ENCODE data around the gene CXCL17.

CXCL17 gene

DNA sequence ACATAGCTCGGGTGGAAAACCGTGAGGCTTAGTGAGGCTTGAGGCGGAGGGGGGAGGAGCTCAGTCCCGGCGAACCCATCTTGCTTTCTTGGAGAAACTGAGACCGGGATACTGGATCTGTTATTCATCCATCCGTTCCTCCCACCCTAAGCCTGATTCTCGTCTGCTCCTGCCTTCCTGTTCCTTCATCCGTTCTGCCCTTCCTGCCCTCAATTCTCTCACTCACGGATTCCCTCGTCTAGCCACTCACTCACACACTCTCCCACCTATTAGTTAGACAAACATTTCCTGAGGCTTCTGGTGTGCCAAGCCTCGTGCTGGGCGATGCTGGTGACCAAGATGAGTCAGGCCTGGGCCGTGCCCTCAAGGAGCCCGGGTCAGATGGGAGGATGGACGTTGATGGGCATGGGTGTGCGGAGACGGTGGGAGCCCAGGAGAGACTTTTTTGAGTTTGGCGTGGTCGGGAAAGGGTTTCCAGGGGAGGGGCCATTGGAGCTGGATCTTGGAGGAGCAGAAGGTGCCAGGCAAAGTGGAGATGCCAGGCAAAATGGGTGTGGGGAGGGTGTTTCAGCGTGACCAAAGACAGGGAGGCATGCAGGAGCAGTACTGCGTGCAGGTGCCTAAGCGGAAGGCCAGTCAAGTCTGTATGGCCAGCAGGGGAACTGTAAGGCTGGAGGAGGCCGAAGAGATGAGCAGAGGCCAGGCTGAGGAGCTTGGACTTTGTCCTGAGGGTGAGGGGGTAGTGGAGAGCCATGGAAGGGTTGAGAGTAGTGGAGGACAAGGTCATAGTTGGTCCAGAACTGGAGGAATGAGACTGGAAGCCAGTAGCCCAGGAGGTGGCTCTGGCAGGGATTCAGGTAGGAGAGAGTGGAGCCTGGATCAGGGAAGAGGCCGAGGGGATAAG is 45.2 kb downstream of the CXCL17 start:
- no peak for DNase-seq (ENCODE audit: low read depth)

DNA sequence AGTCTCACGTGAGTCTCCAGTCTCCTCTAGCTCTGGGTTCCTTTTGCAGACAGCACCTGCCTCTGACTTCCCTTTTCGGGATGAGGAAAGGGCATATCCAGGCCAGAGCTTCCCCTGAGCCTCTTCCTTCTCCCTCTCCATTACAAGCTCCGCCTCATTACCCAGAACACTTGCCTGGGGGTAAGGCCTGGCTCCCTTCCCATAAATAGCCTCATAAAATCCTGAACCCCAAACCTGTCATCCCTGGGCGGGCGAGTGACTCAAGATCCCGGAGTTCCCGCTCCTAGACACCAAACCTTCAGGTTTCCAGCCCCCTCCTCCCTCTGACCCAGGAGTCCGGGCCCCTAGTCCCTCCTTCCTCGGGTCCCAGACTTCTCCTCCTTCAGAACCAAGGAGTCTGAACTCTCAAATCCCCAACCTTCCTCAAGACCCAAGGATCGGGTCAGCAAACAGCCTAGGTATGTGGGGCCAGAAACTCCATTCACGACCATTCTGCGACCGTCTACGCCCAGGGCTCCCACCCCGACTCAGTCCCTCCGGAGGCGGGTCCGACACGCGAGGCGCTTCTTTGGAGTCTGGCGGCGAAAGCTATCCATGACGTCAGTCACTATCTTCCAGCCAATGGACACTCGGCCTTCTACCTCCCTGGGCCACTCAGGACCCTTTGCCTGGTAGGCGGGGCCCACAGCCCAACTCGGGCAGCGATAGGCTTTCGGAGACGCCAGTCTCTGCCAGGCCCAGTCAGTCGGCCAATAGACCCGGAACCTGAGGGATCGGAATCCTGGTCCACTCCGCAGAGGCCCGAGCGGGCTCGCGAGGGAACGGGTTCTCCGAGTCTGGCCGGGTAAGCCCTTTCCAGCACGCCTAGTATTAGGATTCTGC is 46.1 kb downstream of the CXCL17 start:
- peak; percentile 98 for DNase-seq (ENCODE audit: low read depth)

DNA sequence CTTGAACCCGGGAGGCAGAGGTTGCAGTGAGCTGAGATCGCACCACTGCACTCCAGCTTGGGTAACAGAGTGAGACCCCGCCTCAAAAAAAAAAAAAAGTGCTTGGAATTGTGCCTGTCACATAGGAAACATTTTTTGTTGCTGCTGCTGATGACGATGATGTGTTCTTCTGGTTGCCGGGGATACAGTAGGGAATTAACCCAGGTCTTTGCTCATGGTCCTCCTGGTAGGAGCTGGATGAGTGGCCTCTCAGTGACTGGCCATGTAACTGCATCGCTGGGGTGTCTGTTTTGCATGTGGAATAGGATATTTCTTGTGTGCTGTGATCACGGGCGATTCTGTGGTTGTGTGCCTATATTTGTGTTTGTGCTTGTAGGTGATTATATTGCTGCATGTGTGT is 48.0 kb downstream of the CXCL17 start:
- DNase-seq (ENCODE audit: low read depth) = no peak

DNA sequence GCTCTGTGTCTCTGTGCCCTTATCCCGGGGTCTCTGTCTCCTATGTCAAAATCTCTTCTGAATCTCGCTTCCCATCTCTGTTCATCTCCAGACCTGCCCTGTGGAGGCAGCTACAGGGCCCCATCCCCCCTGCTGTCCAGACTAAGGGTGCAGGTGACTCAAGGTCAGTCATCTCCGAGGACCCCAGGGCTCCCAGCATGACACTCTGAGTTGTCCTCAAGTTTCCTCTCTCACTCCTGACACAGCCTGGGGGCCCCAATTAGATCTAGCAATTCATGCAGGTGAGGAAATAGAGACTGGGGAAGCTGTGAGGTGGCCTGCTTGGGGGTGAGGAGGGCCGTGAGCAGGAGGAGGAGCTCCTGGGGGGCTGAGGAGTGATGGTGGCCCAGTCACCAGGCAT is 50.6 kb downstream of the CXCL17 start:
- no peak for DNase-seq (ENCODE audit: low read depth)

DNA sequence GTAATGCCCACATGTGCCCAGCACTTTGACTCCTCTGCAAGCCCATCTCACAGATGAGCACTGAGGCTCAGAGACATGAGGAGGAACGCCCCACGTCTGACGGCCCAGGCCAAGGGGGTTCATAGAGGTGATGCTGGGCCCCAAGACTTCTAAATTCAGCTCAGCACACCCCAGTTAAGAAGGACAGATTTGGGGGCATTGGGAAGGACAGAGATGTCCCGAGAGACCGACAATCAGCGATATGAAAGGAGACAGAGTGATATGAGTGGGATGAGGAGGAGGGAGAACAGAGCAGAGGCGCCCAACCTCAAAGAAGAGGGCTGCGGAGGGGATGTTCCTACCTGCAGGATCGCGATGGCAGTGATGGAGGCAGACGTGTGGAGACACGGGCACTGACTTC is 52.8 kb downstream of the CXCL17 start, which contains the start of gene CNFN:
TSS of gene CNFN (minus strand) at position 399 of the 400 bp plus-strand sequence. CDS start 1,260 bp downstream, outside the sequence.
- no peak for DNase-seq (ENCODE audit: low read depth)

DNA sequence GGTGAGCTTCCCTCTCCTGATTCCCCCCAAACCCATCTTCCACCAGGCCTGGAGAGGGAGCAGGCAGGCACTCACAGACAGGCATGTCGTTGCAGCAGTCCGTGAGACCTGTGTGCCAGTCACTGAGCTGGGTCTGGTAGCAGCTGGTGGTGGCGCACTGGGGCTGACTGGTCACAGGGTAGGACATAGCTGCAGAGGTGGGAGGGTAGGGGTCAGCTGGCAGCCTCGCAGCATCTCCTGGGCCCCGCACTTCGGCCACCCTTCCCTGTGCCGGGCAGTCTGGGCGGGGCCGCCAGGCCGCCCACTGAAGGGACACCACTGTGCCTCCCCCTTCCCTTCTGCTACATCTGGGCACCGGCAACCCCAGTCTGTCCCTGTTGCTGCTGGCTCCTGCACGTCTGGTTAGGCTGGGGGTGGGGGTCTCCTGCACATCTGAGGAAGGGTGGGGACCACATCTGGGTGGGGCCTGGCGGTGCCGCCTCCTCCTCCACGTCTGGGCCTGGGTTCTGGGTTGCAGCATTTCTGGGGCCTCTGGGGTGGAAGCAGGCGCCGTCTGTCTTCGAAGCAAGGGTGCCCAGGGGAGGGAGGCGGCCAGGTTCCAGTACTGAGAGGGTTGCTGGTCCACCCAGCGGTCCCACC is 53.8 kb downstream of the CXCL17 start:
- DNase-seq (ENCODE audit: low read depth) = no peak

DNA sequence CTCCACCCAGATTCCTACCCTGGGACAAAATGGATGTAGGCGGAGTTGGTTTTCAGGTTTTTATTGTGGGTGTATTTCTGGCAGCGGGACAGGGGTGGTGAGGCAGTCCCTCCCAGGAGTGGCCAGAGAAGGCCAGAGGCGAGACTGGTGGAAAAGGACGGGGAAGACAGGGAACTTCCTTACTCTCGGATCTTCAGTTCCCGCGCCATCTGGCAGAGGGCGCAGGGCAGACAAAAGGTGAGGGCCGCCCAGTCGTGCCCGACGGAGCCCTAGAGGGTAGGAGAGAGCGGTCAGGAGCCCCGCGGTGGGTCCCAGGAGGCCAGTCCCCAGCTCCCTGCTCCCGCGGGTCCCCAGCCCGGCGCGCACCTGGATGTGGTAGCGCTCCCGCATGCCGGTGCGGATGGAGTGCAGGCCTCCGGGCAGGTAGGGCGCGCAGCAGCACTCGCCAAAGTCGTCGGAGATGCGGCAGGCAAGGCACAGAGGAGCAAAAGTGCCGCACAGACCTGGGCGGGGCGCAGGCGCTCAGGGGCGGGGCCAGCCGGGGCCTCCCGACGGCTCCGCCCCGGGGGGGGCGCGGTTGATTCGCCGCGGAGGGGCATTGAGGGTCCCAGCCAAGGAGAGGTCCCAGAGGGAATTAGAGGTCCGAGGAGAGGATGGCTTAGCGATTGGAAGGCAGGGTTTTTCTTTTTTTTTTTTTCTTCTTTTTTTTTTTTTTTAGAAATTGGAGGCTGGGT is 55.6 kb downstream of the CXCL17 start:
- no peak for DNase-seq (ENCODE audit: low read depth)

DNA sequence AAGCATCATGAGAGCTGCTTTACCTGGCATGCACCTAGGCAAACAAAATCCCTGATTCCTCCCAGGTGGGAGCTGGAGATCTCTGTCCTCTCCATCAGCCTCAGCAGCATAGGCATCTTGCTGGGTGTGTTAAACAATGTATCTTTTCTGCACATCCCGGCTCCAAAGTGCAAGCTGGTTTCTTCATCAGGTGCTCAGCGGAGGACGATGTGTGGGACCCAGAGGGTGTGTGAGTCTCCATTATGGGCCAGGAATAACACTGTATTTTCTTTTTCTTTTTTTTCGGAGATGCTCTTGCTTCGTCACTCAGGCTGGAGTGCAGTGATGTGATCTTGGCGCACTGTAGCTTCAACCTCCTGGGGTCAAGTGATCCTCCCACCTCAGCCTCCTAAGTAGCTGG is 62.6 kb downstream of the CXCL17 start:
- no peak for DNase-seq (ENCODE audit: low read depth)
